ENCODE results near the gene PTPRR. TPM values are rescaled to one million over a fixed set of nuclear protein-coding genes. Genes with fewer than 3 reads are reported as not detected.

The PTPRR gene
- total and polyA plus RNA-seq, 9 donors, result 1.1 to 3.3 (median 2.3) TPM

- no peak overlapping the region for H3K27ac ChIP-seq (ENCODE audit: low read length)
- H3K4me1 ChIP-seq (ENCODE audit: control insufficient read depth, insufficient read depth, low read length), result no peaks in the 10 kb centered on the region
- no peaks in the 10 kb centered on the region for H3K9me3 ChIP-seq (replicated peaks; ENCODE audit: control insufficient read depth, low read depth, low read length)
- no peaks in the 10 kb centered on the region for H3K27me3 ChIP-seq (ENCODE audit: control insufficient read depth, insufficient read depth, low read length)
- no CpG with 5 or more reads among the region's 2 CpGs for WGBS (ENCODE audit: insufficient coverage)
- DNase-seq, result no peak
- H3K36me3 ChIP-seq (ENCODE audit: control insufficient read depth, insufficient read depth, low read length), result no peaks in the 10 kb centered on the region
- no peak overlapping the region for H3K4me3 ChIP-seq (ENCODE audit: low read length)
Measured at GRCh38 chr12:70756791-70757190, 163.7 kb downstream of the PTPRR start.

- H3K27me3 ChIP-seq (ENCODE audit: control insufficient read depth, insufficient read depth, low read length), result no peaks in the 10 kb centered on the region
- H3K27ac ChIP-seq (ENCODE audit: low read length), result no peak overlapping the region
- H3K4me1 ChIP-seq (ENCODE audit: control insufficient read depth, insufficient read depth, low read length), result no peaks in the 10 kb centered on the region
- no peak overlapping the region for H3K4me3 ChIP-seq (ENCODE audit: low read length)
- H3K36me3 ChIP-seq (ENCODE audit: control insufficient read depth, insufficient read depth, low read length), result no peaks in the 10 kb centered on the region
- no peaks in the 10 kb centered on the region for H3K9me3 ChIP-seq (replicated peaks; ENCODE audit: control insufficient read depth, low read depth, low read length)
- no CpG with 5 or more reads among the region's 2 CpGs for WGBS (ENCODE audit: insufficient coverage)
- DNase-seq, result no peak
Measured at GRCh38 chr12:70756118-70756517, 164.4 kb downstream of the PTPRR start.

GRCh38 chr12:70754330-70754741 is 166.2 kb downstream of the PTPRR start:
- Histone ChIP-seq H3K4me3 (ENCODE audit: low read length) (no peak overlapping the region), H3K27ac (ENCODE audit: low read length) (no peak overlapping the region)

GRCh38 chr12:70752327-70752726 is 168.2 kb downstream of the PTPRR start:
- H3K27me3 ChIP-seq (ENCODE audit: control insufficient read depth, insufficient read depth, low read length), result no peaks in the 10 kb centered on the region

More at GRCh38 chr12:70754330-70754741, 166.2 kb downstream of the PTPRR start:
- DNase-seq, result no peak
- Histone ChIP-seq H3K27me3 (ENCODE audit: control insufficient read depth, insufficient read depth, low read length) (no peaks in the 10 kb centered on the region), H3K36me3 (ENCODE audit: control insufficient read depth, insufficient read depth, low read length) (no peaks in the 10 kb centered on the region), H3K9me3 (replicated peaks; ENCODE audit: control insufficient read depth, low read depth, low read length) (no peaks in the 10 kb centered on the region), H3K4me1 (ENCODE audit: control insufficient read depth, insufficient read depth, low read length) (no peaks in the 10 kb centered on the region)
- WGBS (ENCODE audit: insufficient coverage), result 58% methylated on average over 3 of the region's 6 CpGs

GRCh38 chr12:70749931-70750330 is 170.6 kb downstream of the PTPRR start:
- H3K36me3 ChIP-seq (ENCODE audit: control insufficient read depth, insufficient read depth, low read length), result no peaks in the 10 kb centered on the region
- no peak overlapping the region for H3K27ac ChIP-seq (ENCODE audit: low read length)
- WGBS (ENCODE audit: insufficient coverage), result no CpG with 5 or more reads among the region's 2 CpGs
- no peaks in the 10 kb centered on the region for H3K4me1 ChIP-seq (ENCODE audit: control insufficient read depth, insufficient read depth, low read length)
- H3K4me3 ChIP-seq (ENCODE audit: low read length), result no peak overlapping the region
- H3K27me3 ChIP-seq (ENCODE audit: control insufficient read depth, insufficient read depth, low read length), result no peaks in the 10 kb centered on the region
- H3K9me3 ChIP-seq (replicated peaks; ENCODE audit: control insufficient read depth, low read depth, low read length), result no peaks in the 10 kb centered on the region
- no peak for DNase-seq

More at GRCh38 chr12:70752327-70752726, 168.2 kb downstream of the PTPRR start:
- H3K4me3 ChIP-seq (ENCODE audit: low read length), result no peak overlapping the region
- H3K9me3 ChIP-seq (replicated peaks; ENCODE audit: control insufficient read depth, low read depth, low read length), result no peaks in the 10 kb centered on the region
- no peak for DNase-seq
- no peaks in the 10 kb centered on the region for H3K4me1 ChIP-seq (ENCODE audit: control insufficient read depth, insufficient read depth, low read length)
- no peak overlapping the region for H3K27ac ChIP-seq (ENCODE audit: low read length)
- WGBS (ENCODE audit: insufficient coverage), result 100% methylated on average over 1 of the region's 3 CpGs
- no peaks in the 10 kb centered on the region for H3K36me3 ChIP-seq (ENCODE audit: control insufficient read depth, insufficient read depth, low read length)

- Histone ChIP-seq H3K27me3 (ENCODE audit: control insufficient read depth, insufficient read depth, low read length) (no peaks in the 10 kb centered on the region), H3K27ac (ENCODE audit: low read length) (no peak overlapping the region)
- WGBS (ENCODE audit: insufficient coverage), result no CpG with 5 or more reads among the region's 1 CpG
Measured at GRCh38 chr12:70748809-70749208, 171.7 kb downstream of the PTPRR start.

GRCh38 chr12:70747445-70748260 is 172.9 kb downstream of the PTPRR start:
- Histone ChIP-seq H3K36me3 (ENCODE audit: control insufficient read depth, insufficient read depth, low read length) (no peaks in the 10 kb centered on the region), H3K4me1 (ENCODE audit: control insufficient read depth, insufficient read depth, low read length) (no peaks in the 10 kb centered on the region), H3K4me3 (ENCODE audit: low read length) (no peak overlapping the region), H3K9me3 (replicated peaks; ENCODE audit: control insufficient read depth, low read depth, low read length) (no peaks in the 10 kb centered on the region), H3K27me3 (ENCODE audit: control insufficient read depth, insufficient read depth, low read length) (no peaks in the 10 kb centered on the region), H3K27ac (ENCODE audit: low read length) (no peak overlapping the region)
- 83% methylated on average over 1 of the region's 6 CpGs for WGBS (ENCODE audit: insufficient coverage)
- DNase-seq, result no peak

More at GRCh38 chr12:70748809-70749208, 171.7 kb downstream of the PTPRR start:
- Histone ChIP-seq H3K4me1 (ENCODE audit: control insufficient read depth, insufficient read depth, low read length) (no peaks in the 10 kb centered on the region), H3K4me3 (ENCODE audit: low read length) (no peak overlapping the region), H3K36me3 (ENCODE audit: control insufficient read depth, insufficient read depth, low read length) (no peaks in the 10 kb centered on the region), H3K9me3 (replicated peaks; ENCODE audit: control insufficient read depth, low read depth, low read length) (no peaks in the 10 kb centered on the region)
- no peak for DNase-seq

- Histone ChIP-seq H3K4me1 (ENCODE audit: control insufficient read depth, insufficient read depth, low read length) (no peaks in the 10 kb centered on the region), H3K27ac (ENCODE audit: low read length) (no peak overlapping the region), H3K4me3 (ENCODE audit: low read length) (no peak overlapping the region), H3K27me3 (ENCODE audit: control insufficient read depth, insufficient read depth, low read length) (no peaks in the 10 kb centered on the region), H3K9me3 (replicated peaks; ENCODE audit: control insufficient read depth, low read depth, low read length) (no peaks in the 10 kb centered on the region), H3K36me3 (ENCODE audit: control insufficient read depth, insufficient read depth, low read length) (no peaks in the 10 kb centered on the region)
- DNase-seq, result no peak
- WGBS (ENCODE audit: insufficient coverage), result 83% methylated on average over 3 of the region's 7 CpGs
Measured at GRCh38 chr12:70745048-70745447, 175.5 kb downstream of the PTPRR start.

- DNase-seq, result no peak
- Histone ChIP-seq H3K4me3 (ENCODE audit: low read length) (no peak overlapping the region), H3K36me3 (ENCODE audit: control insufficient read depth, insufficient read depth, low read length) (no peaks in the 10 kb centered on the region), H3K4me1 (ENCODE audit: control insufficient read depth, insufficient read depth, low read length) (no peaks in the 10 kb centered on the region), H3K27ac (ENCODE audit: low read length) (no peak overlapping the region), H3K27me3 (ENCODE audit: control insufficient read depth, insufficient read depth, low read length) (no peaks in the 10 kb centered on the region), H3K9me3 (replicated peaks; ENCODE audit: control insufficient read depth, low read depth, low read length) (no peaks in the 10 kb centered on the region)
- WGBS (ENCODE audit: insufficient coverage), result 80% methylated on average over 1 of the region's 2 CpGs
Measured at GRCh38 chr12:70744178-70744577, 176.4 kb downstream of the PTPRR start.

GRCh38 chr12:70741256-70741655 is 179.3 kb downstream of the PTPRR start:
- Histone ChIP-seq H3K27ac (ENCODE audit: low read length) (no peak overlapping the region), H3K9me3 (replicated peaks; ENCODE audit: control insufficient read depth, low read depth, low read length) (no peaks in the 10 kb centered on the region), H3K36me3 (ENCODE audit: control insufficient read depth, insufficient read depth, low read length) (no peaks in the 10 kb centered on the region), H3K4me3 (ENCODE audit: low read length) (no peak overlapping the region), H3K27me3 (ENCODE audit: control insufficient read depth, insufficient read depth, low read length) (no peaks in the 10 kb centered on the region), H3K4me1 (ENCODE audit: control insufficient read depth, insufficient read depth, low read length) (no peaks in the 10 kb centered on the region)
- no peak for DNase-seq
- 61% methylated on average over 2 of the region's 4 CpGs for WGBS (ENCODE audit: insufficient coverage)
